ENCODE measurements around the gene MAP3K21. TPM values are rescaled to one million over a fixed set of nuclear protein-coding genes. Genes with fewer than 3 reads are reported as not detected.

MAP3K21 gene
- total RNA-seq, 1 donor from 2014 or later = 0.25 TPM

DNA sequence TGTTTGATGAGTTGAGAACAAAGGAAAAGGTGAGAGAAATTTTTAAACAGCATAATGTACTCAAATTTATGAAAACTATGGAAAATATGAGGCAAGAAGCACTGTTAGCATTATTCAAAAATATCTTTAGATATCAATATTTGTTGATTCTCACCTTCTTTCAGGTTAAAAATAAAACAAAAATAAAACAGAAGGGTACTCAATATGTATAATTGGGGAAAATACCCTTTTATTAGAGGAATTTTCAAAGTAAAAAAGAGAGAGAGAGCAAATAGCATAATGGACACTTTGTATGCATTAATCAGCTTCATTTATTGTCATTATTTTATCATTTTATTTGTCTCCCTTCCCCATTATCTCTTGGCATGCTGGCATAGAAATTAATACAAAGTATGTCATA is 27.5 kb downstream of the MAP3K21 start:
- TF ChIP-seq, protein P1, sequence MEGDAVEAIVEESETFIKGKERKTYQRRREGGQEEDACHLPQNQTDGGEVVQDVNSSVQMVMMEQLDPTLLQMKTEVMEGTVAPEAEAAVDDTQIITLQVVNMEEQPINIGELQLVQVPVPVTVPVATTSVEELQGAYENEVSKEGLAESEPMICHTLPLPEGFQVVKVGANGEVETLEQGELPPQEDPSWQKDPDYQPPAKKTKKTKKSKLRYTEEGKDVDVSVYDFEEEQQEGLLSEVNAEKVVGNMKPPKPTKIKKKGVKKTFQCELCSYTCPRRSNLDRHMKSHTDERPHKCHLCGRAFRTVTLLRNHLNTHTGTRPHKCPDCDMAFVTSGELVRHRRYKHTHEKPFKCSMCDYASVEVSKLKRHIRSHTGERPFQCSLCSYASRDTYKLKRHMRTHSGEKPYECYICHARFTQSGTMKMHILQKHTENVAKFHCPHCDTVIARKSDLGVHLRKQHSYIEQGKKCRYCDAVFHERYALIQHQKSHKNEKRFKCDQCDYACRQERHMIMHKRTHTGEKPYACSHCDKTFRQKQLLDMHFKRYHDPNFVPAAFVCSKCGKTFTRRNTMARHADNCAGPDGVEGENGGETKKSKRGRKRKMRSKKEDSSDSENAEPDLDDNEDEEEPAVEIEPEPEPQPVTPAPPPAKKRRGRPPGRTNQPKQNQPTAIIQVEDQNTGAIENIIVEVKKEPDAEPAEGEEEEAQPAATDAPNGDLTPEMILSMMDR (IDR thresholded peaks at IDR 0.05) = no peak
- DNase-seq (ENCODE audit: low spot score) = no peak
- Mint-ChIP-seq H3K4me1 (ENCODE audit: low read depth) (no peaks in the 10 kb centered on the region), H3K27ac (ENCODE audit: unreplicated experiment) (no peak overlapping the region), H3K4me3 (ENCODE audit: unreplicated experiment) (no peak overlapping the region), H3K9me3 (ENCODE audit: low read depth) (no peaks in the 10 kb centered on the region), H3K27me3 (ENCODE audit: low read depth) (peaks cover 17% of the 10 kb centered on the region), H3K36me3 (ENCODE audit: low read depth) (peaks cover 2% of the 10 kb centered on the region)

DNA sequence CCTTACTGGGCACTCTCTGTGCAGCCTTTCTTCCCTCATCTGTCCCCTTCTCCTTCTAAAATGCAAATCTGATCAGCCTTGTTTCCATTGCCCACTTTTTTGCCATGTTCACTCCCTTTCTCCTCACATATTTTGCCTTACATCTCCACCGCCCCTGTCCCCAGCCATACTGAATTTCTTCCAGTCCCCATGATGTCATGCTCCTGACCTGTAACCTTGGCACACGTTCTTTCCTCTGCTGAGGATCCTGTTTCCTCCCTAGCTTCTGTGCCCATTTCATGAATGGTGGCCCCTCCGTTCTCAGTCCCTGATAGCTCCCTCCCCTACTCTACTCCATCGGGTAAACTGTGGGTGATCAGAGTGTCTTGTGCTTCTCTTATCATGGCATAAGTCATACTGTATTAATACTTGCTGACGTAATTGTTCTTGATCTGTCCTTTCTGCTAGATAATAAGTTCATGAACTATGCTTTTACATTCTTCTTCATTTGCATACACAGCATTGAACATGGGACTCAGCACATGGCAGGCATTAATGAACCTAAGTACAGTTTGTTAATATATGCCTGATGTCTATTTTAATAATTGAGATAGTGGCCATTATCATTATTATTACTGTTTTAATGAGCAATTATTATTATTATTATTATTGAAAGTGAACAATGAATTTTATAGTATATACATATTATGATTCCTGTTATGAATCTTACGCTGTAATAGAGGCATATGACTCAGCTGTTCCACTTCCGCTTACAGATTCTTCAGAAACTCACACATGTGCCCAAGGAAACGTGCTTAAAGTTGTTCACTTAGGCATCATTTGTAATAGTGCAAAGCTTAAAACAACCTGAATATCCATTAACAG is 28.5 kb downstream of the MAP3K21 start:
- no peaks in the 10 kb centered on the region for H3K4me1 Mint-ChIP-seq (ENCODE audit: low read depth)
- DNase-seq (ENCODE audit: low spot score) = no peak
- H3K27me3 Mint-ChIP-seq (ENCODE audit: low read depth) = peaks cover 19% of the 10 kb centered on the region
- no peak overlapping the region for H3K27ac Mint-ChIP-seq (ENCODE audit: unreplicated experiment)
- peaks cover 2% of the 10 kb centered on the region for H3K36me3 Mint-ChIP-seq (ENCODE audit: low read depth)
- H3K9me3 Mint-ChIP-seq (ENCODE audit: low read depth) = no peaks in the 10 kb centered on the region
- TF ChIP-seq, protein P1 (IDR thresholded peaks at IDR 0.05) = no peak
- no peak overlapping the region for H3K4me3 Mint-ChIP-seq (ENCODE audit: unreplicated experiment)

DNA sequence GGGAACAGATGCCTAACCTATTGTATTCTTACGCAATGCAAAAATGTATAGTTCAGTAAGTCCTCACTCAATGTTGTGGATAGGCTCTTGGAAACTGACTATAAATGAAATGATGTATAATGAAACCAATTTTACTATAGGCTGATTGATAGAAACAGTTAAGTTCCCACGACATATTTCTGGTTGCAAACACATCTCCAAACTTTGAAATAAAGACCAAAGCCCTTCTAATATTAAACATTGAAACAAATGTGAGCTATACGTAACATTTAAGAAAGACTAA is 29.1 kb downstream of the MAP3K21 start:
- TF ChIP-seq, protein P1 (IDR thresholded peaks at IDR 0.05) = no peak
- Mint-ChIP-seq H3K4me3 (ENCODE audit: unreplicated experiment) (no peak overlapping the region), H3K27ac (ENCODE audit: unreplicated experiment) (no peak overlapping the region), H3K36me3 (ENCODE audit: low read depth) (peaks cover 2% of the 10 kb centered on the region), H3K27me3 (ENCODE audit: low read depth) (peaks cover 21% of the 10 kb centered on the region), H3K9me3 (ENCODE audit: low read depth) (no peaks in the 10 kb centered on the region), H3K4me1 (ENCODE audit: low read depth) (no peaks in the 10 kb centered on the region)
- no peak for DNase-seq (ENCODE audit: low spot score)

DNA sequence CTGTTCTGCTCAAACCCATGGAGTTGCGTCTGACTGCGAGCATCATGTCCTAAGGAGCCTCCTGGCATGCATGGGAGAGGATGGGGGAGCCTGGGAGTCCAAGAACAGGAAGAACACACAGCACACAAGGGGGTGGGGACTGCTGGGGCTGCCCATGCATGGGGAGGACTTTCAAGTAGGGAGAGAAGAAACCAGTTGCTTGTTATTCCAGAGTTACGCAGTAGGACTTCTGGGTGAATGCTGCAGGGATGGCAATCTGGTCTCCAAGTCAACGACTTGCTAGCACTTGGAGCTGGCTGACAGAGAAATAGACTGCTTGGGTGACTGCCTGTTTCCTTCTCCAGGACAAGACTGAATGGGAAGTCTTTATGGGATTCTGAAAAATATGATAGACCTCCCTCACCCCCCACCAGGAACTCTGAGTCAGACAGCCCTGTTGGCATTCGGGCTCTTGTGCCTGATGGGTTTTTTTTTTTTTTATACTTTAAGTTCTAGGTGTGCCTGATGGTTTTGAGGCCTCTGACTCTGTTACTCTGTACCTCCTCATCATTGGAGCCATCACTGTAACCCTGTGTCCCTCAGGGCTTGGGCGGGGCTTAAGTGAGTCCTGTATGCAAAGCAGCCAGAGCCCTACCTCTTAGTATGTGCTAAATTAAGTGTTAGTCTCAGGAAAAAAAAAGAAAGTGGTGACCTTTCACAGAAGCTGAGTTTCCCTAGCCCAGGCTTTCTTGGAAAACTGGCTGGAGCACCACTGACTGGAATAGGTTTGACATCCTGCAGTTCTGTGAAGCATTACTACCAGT is 30.3 kb downstream of the MAP3K21 start:
- H3K27ac Mint-ChIP-seq (ENCODE audit: unreplicated experiment) = no peak overlapping the region

DNA sequence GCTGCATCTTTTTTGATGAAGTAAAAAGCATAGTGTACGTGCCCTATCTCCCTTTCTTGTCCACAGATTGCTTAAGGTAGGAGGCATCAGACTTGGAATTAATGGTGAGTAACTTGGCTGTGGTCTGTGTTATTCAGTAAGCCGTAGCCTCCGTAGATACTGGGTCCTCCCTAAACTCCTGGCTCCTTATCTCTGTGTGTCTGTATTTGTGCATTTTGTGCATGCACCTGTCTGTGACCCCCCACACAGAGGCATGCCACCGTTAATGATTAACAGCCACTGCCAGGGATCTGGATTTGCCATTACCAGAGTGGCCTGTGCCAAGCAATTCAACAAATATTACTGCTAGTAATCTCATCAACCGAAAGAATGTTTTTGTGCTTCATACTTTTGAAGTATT is 31.9 kb downstream of the MAP3K21 start:
- H3K27me3 Mint-ChIP-seq (ENCODE audit: low read depth) = peaks cover 27% of the 10 kb centered on the region
- no peak for DNase-seq (ENCODE audit: low spot score)
- TF ChIP-seq, protein P1 (IDR thresholded peaks at IDR 0.05) = no peak
- H3K4me1 Mint-ChIP-seq (ENCODE audit: low read depth) = peaks cover 3% of the 10 kb centered on the region
- no peaks in the 10 kb centered on the region for H3K36me3 Mint-ChIP-seq (ENCODE audit: low read depth)
- H3K9me3 Mint-ChIP-seq (ENCODE audit: low read depth) = no peaks in the 10 kb centered on the region
- no peak overlapping the region for H3K4me3 Mint-ChIP-seq (ENCODE audit: unreplicated experiment)
- no peak overlapping the region for H3K27ac Mint-ChIP-seq (ENCODE audit: unreplicated experiment)

More for the DNA sequence above, 30.3 kb downstream of the MAP3K21 start:
- H3K4me1 Mint-ChIP-seq (ENCODE audit: low read depth) = no peaks in the 10 kb centered on the region
- H3K9me3 Mint-ChIP-seq (ENCODE audit: low read depth) = no peaks in the 10 kb centered on the region
- TF ChIP-seq, protein P1 (IDR thresholded peaks at IDR 0.05) = no peak
- DNase-seq (ENCODE audit: low spot score) = no peak
- H3K27me3 Mint-ChIP-seq (ENCODE audit: low read depth) = peaks cover 27% of the 10 kb centered on the region
- H3K4me3 Mint-ChIP-seq (ENCODE audit: unreplicated experiment) = no peak overlapping the region
- peaks cover 2% of the 10 kb centered on the region for H3K36me3 Mint-ChIP-seq (ENCODE audit: low read depth)
